AG09309 (cell line): ENCODE data around the gene BORCS5.
"Not testable (repeated sequence)": the region's sequence is repeated elsewhere in the genome, so short reads cannot be mapped to it uniquely, and the experiment has no call there.

ENCODE experiments used
- DNase-seq: peaks from one replicate; pipeline ENCODE4 v3.0.0-alpha.2; 2010; ENCODE audit warnings: low read depth
- H3K4me3 ChIP-seq: 2 replicates; pipeline ENCODE4 v1.5.1; 2011; ENCODE audit warnings: mild to moderate bottlenecking, low read depth, low read length, moderate library complexity; ENCODE audit not compliant: control insufficient read depth
- TF ChIP-seq, protein P1 (sequence below): IDR thresholded peaks from 2 replicates; pipeline ENCODE4 v1.5.1; 2011; ENCODE audit warnings: mild to moderate bottlenecking, low read depth, low read length, inconsistent platforms; ENCODE audit not compliant: insufficient read depth, control insufficient read depth; ENCODE audit errors: missing control alignments

The BORCS5 gene

DNA sequence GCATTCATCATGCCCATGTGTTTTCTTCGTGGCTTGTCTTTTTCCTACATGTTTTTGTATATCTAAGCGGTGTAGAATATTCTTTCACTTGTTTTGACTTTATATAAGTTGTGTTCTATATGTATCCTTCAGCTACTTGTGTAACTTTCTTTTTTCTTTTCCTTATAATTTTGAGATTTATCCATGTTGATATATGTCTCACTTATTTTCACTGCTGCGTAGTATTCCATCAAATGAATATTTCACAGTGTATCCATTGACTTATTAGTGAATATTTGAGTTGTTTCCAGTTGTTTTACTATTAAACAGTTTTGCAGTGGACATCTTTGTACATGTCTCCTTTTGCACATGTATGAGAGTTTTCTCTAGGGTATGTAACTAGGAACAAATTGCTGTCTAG, 43.9 kb downstream of the BORCS5 start:
- DNase-seq, result no peak
- H3K4me3 ChIP-seq, result no peak overlapping the region
- TF ChIP-seq, protein P1, sequence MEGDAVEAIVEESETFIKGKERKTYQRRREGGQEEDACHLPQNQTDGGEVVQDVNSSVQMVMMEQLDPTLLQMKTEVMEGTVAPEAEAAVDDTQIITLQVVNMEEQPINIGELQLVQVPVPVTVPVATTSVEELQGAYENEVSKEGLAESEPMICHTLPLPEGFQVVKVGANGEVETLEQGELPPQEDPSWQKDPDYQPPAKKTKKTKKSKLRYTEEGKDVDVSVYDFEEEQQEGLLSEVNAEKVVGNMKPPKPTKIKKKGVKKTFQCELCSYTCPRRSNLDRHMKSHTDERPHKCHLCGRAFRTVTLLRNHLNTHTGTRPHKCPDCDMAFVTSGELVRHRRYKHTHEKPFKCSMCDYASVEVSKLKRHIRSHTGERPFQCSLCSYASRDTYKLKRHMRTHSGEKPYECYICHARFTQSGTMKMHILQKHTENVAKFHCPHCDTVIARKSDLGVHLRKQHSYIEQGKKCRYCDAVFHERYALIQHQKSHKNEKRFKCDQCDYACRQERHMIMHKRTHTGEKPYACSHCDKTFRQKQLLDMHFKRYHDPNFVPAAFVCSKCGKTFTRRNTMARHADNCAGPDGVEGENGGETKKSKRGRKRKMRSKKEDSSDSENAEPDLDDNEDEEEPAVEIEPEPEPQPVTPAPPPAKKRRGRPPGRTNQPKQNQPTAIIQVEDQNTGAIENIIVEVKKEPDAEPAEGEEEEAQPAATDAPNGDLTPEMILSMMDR, result no peak

DNA sequence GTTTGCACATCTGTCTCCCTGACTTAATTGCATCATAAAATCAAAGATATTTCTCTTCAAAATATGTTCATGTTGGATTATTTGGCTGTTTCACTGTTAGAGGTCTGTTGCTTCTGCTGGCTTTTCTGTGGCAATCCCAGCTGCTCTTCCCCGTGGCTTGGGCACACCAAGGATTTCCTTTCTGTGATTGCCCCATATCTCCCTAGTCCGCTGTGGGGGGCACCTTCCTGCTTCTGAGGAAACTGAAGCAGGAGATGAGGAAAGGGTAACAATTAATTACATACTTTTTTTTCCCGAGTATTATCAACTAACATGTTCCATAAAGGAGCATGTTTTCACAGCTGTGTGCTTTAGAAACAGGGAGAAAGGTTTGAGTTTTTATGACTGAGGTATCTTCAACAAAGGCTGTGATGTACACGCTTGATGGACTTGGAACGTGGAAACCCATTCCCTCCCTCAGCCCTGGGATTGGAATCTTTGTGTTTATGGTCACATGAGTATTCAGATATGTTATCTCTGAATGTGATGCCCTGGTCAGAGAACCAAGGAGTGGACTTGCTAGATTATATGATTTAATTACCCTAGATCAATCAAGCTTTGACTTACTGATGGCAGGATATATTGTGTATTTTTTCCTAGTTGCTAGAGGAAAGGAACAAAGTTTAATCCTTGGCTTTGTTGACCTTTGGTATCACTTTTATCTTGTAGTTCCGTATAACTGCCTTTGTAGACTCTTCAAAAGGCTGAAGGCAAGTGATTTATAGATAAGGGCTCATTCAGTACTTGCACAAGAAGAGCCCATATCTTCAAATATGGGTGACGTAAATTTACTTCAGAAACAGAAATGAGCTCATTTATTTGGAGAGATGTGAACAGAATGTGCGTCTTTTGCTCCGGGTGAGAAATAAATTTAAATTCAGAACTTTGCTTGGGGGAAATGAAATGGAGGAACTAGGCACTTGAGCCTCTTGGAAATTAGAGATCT, 46.7 kb downstream of the BORCS5 start:
- TF ChIP-seq, protein P1, result no peak
- no peak for DNase-seq
- no peak overlapping the region for H3K4me3 ChIP-seq

DNA sequence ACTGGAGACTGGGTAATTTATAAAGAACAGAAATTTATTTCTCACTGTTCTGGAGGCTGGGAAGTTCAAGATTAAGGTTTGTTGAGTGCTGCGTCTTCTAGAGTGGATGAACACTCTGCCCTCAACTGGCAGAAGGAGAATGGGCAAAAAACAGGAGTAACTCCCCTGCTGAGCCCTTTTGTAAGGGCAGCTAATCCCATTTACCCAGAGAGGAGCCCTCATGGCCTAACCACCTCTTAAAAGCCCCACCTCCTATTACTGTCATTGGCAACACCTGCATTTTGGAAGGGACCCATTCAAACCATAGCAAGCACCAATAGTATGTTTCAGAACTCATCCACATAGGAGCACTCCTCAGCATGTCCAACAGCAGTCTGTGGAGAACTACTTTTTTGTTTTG, 47.4 kb downstream of the BORCS5 start:
- DNase-seq, result no peak
- TF ChIP-seq, protein P1, result no peak
- H3K4me3 ChIP-seq, result no peak overlapping the region

DNA sequence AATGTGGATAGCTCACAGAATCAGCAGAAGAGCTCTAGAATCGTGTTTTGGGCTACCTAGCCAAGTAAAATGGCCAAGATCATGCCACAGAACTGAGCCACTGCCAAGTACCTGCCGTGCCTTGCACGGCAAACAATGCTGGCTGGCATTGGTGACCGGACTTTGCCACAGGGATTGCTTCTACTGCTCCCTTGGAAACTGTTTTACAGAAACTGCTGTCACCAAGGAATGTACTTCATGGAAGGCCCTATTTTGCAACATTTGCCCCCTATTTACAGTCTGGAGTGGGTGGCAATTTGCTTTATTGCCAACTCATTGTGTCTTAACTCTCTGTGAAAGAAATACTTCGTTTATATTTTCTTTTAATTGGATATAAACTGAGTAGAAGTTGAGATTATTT, 49.0 kb downstream of the BORCS5 start:
- DNase-seq, result no peak
- H3K4me3 ChIP-seq, result no peak overlapping the region
- TF ChIP-seq, protein P1, result no peak

DNA sequence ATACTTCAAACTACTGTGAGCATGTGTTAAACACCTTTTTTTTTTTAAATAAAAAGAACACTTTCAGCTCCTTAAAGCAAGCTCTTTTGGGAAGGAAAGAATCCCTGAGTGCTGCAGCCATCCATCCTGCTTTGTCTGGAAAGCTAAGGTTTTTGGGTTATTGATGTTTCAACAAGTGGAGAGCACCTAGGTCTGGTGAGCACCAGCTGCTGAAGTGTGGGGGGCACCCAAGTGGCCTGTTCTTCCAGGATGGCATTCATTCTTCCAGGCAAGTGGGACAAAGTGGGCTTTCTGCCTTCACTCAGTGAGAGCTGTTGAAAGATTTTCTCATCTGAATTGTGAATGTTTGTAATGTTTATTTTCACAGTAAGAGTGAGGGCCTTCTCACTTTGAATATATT, 49.9 kb downstream of the BORCS5 start:
- DNase-seq, result no peak
- TF ChIP-seq, protein P1, result no peak
- no peak overlapping the region for H3K4me3 ChIP-seq

DNA sequence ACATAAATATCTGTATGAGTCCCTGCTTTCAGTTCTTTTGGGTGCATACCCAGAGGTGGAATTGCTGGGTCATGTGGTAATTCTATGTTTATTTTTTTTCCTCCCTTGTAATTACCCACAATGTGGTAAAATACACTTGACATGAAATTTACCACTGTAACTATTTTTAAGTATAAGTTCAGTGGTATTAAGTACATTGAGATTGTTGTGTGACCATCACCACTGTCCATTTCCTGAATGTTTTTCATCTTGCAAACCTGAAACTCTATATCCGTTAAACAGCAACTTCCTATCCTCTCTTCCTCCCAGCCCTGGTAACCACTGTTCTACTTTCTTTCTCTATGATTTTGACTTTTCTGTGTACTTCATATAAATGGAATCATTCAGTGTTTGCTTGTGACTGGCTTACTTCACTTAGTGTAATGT, 51.4 kb downstream of the BORCS5 start:
- DNase-seq, result no peak
- TF ChIP-seq, protein P1, result no peak
- H3K4me3 ChIP-seq, result no peak overlapping the region

DNA sequence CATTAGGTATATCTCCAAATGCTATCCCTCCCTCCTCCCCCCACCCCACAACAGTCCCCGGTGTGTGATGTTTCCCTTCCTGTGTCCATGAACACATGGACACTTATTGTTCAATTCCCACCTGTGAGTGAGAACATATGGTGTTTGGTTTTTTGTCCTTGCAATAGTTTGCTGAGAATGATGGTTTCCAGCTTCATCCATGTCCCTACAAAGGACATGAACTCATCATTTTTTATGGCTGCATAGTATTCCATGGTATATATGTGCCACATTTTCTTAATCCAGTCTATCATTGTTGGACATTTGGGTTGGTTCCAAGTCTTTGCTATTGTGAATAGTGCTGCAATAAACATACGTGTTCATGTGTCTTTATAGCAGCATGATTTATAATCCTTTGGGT, 52.5 kb downstream of the BORCS5 start:
- H3K4me3 ChIP-seq, DNase-seq: not testable (repeated sequence)
